MCF 10A (cell line): ENCODE measurements around the gene KRTAP22-2. TPM values are rescaled to one million over a fixed set of nuclear protein-coding genes. Genes with fewer than 3 reads are reported as not detected.

ENCODE experiments used
- BruUV-seq: library from RNA; stranded (reverse); fragments of 400-500 nt; replicated peaks from 2 replicates; lab custom pipeline; 2021; lab: Mats Ljungman, UMichigan
- CTCF ChIA-PET: fragments of 300-600 bp; sonication (Branson Sonifier 250); formaldehyde crosslinking; extraction: SDS; loops from one replicate; lab custom pipeline; 2021; ENCODE audit warnings: antibody characterized with exemption, inconsistent platforms; lab: Yijun Ruan, JAX
- POLR2A ChIA-PET: fragments of 300-600, 350-650 bp; sonication (Branson Sonifier 250); formaldehyde crosslinking; extraction: SDS; loops from one replicate; lab custom pipeline; 2020; ENCODE audit warnings: antibody characterized with exemption, inconsistent platforms; lab: Yijun Ruan, JAX
- DNase-seq: peaks from one replicate; pipeline ENCODE4 v3.0.0-alpha.2; 2018; ENCODE audit not compliant: unreplicated experiment
- H3K27ac Mint-ChIP-seq: one replicate; pipeline ENCODE4 v1.8.0; 2022; ENCODE audit warnings: mild to moderate bottlenecking, low read depth, mixed read lengths; ENCODE audit not compliant: unreplicated experiment
- H3K27me3 Mint-ChIP-seq: one replicate; pipeline ENCODE4 v1.8.0; 2022; ENCODE audit warnings: mixed read lengths; ENCODE audit not compliant: insufficient read depth, unreplicated experiment
- H3K36me3 Mint-ChIP-seq: one replicate; pipeline ENCODE4 v1.8.0; 2022; ENCODE audit warnings: mild to moderate bottlenecking, moderate library complexity, mixed read lengths; ENCODE audit not compliant: insufficient read depth, unreplicated experiment
- H3K4me1 Mint-ChIP-seq: one replicate; pipeline ENCODE4 v1.8.0; 2022; ENCODE audit warnings: mixed read lengths; ENCODE audit not compliant: insufficient read depth, unreplicated experiment
- H3K4me3 Mint-ChIP-seq: one replicate; pipeline ENCODE4 v1.8.0; 2022; ENCODE audit warnings: mild to moderate bottlenecking, moderate library complexity, mixed read lengths; ENCODE audit not compliant: unreplicated experiment
- H3K9me3 Mint-ChIP-seq: one replicate; pipeline ENCODE4 v1.8.0; 2022; ENCODE audit warnings: mixed read lengths; ENCODE audit not compliant: unreplicated experiment
- intact Hi-C: fragments of 100-400 bp; cut with micrococcal nuclease; formaldehyde crosslinking; loops from 2 replicates; pipeline ENCODE4 v1.14.1; 2022
- total RNA-seq: library from RNA; stranded (reverse); gene quantifications from 2 replicates; pipeline ENCODE4 v1.2.3, GENCODE V29; 2022
- TF ChIP-seq, protein P1 (sequence below): fragments of 200-600 bp; IDR thresholded peaks from one replicate; pipeline ENCODE4 v1.8.0; 2022; ENCODE audit warnings: antibody characterized with exemption, mild to moderate bottlenecking; ENCODE audit not compliant: unreplicated experiment

KRTAP22-2 gene
- total RNA-seq, 1 experiment from 2014 or later: not detected

DNA sequence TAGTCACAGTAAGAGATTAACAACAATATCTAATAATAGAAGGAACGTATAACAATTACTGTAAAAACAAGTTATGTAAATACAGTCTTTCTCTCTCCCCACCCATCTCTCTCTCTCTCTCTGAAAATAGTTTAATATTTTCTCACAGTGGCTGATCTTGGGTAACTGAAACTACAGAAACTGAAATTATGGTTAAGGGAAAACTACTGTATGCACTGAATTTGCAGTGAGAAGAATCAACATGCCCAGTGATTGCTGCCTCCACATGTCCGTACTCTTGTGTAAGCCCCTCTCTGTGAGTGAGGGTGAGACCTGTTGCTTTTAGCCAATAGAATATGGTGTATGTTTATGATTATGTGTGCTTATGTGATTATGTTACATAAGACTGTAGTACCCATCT is 21.9 kb upstream of the KRTAP22-2 start:
- CTCF ChIA-PET: no interaction called here
- no peaks in the 10 kb centered on the region for H3K4me1 Mint-ChIP-seq

DNA sequence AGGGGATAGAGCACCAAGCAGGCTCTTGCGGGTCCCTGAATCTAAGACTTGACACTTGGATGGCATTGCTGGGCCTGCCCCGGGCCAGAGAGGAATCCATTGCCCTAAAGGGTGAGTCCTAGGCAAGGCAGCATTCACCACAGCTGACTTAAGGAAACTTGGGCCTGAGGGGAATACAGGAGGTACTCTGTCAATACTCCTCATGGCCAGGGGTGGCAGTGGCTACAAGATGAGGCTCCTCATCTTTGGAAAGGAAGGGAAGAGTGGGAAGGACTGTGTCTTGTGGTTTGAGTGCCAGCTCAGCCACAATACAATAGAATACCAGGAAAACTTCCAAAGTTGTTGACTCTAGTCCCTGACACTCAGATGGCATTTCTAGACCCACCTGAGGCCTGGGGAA is 15.8 kb upstream of the KRTAP22-2 start:
- no peak for DNase-seq
- H3K4me1 Mint-ChIP-seq: no peaks in the 10 kb centered on the region
- no TSS peak for BruUV-seq
- H3K36me3 Mint-ChIP-seq: no peaks in the 10 kb centered on the region
- TF ChIP-seq, protein P1, sequence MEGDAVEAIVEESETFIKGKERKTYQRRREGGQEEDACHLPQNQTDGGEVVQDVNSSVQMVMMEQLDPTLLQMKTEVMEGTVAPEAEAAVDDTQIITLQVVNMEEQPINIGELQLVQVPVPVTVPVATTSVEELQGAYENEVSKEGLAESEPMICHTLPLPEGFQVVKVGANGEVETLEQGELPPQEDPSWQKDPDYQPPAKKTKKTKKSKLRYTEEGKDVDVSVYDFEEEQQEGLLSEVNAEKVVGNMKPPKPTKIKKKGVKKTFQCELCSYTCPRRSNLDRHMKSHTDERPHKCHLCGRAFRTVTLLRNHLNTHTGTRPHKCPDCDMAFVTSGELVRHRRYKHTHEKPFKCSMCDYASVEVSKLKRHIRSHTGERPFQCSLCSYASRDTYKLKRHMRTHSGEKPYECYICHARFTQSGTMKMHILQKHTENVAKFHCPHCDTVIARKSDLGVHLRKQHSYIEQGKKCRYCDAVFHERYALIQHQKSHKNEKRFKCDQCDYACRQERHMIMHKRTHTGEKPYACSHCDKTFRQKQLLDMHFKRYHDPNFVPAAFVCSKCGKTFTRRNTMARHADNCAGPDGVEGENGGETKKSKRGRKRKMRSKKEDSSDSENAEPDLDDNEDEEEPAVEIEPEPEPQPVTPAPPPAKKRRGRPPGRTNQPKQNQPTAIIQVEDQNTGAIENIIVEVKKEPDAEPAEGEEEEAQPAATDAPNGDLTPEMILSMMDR: no peak
- no peak overlapping the region for H3K27ac Mint-ChIP-seq
- H3K4me3 Mint-ChIP-seq: no peak overlapping the region
- H3K27me3 Mint-ChIP-seq: no peaks in the 10 kb centered on the region
- intact Hi-C loops: no loop called here
- ChIA-PET CTCF (no interaction called here), POLR2A (no interaction called here)
- peaks cover 9% of the 10 kb centered on the region for H3K9me3 Mint-ChIP-seq

More for the DNA sequence above, 21.9 kb upstream of the KRTAP22-2 start:
- BruUV-seq: no TSS peak
- POLR2A ChIA-PET: no interaction called here
- TF ChIP-seq, protein P1: no peak
- Mint-ChIP-seq H3K4me3 (no peak overlapping the region), H3K27ac (no peak overlapping the region), H3K9me3 (no peaks in the 10 kb centered on the region), H3K36me3 (no peaks in the 10 kb centered on the region), H3K27me3 (no peaks in the 10 kb centered on the region)
- no peak for DNase-seq
- intact Hi-C loops: no loop called here

GRCh38 chr21:30600787-30601186 is 10.6 kb upstream of the KRTAP22-2 start, which contains the start of gene KRTAP22-1:
Gene KRTAP22-1, plus strand, starts transcription at chr21:30601087.
- H3K4me3 Mint-ChIP-seq: no peak within 1 kb of the TSS
- no peak for DNase-seq
- POLR2A ChIA-PET: no interaction called here

GRCh38 chr21:30598802-30599201 is 8.6 kb upstream of the KRTAP22-2 start, which contains the start of gene KRTAP6-2:
Gene KRTAP6-2, minus strand, starts transcription at chr21:30598902. Its CDS starts 28 bp downstream, at chr21:30598874.
- Mint-ChIP-seq H3K27ac (no peak within 1 kb of the TSS), H3K4me1 (no peaks in the 10 kb centered on the region), H3K36me3 (no peaks in the 10 kb centered on the region), H3K4me3 (no peak within 1 kb of the TSS), H3K9me3 (peaks cover 9% of the 10 kb centered on the region), H3K27me3 (no peaks in the 10 kb centered on the region)
- intact Hi-C loops: no loop called here
- ChIA-PET POLR2A (no interaction called here), CTCF (no interaction called here)
- no TSS peak for BruUV-seq
- DNase-seq: no peak
- TF ChIP-seq, protein P1: no peak

More at GRCh38 chr21:30600787-30601186, 10.6 kb upstream of the KRTAP22-2 start, which contains the start of gene KRTAP22-1:
- no peaks in the 10 kb centered on the region for H3K4me1 Mint-ChIP-seq
- no peaks in the 10 kb centered on the region for H3K36me3 Mint-ChIP-seq
- CTCF ChIA-PET: no interaction called here
- intact Hi-C loops: no loop called here
- peaks cover 9% of the 10 kb centered on the region for H3K9me3 Mint-ChIP-seq
- BruUV-seq: no TSS peak
- H3K27me3 Mint-ChIP-seq: no peaks in the 10 kb centered on the region
- TF ChIP-seq, protein P1: no peak
- no peak within 1 kb of the TSS for H3K27ac Mint-ChIP-seq
